CD4-positive, alpha-beta memory T cell (primary cell): Measurements from ENCODE around the gene NELL1. TPM values are rescaled to one million over a fixed set of nuclear protein-coding genes. Genes with fewer than 3 reads are reported as not detected.

ENCODE experiments used
- CTCF ChIA-PET: fragments of 350-600 bp; sonication (Branson Sonifier 250); formaldehyde crosslinking; loops from one replicate; lab custom pipeline; 2021; ENCODE audit warnings: inconsistent platforms; ENCODE audit not compliant: partially characterized antibody; lab: Charles Lee
- POLR2A ChIA-PET: fragments of 350-600 bp; sonication (Branson Sonifier 250); formaldehyde crosslinking; loops from one replicate; lab custom pipeline; 2021; ENCODE audit not compliant: partially characterized antibody; lab: Charles Lee
- DNase-seq, 5 donors: peaks; one replicate each; pipeline versions ENCODE4 v3.0.0 to v3.0.0-alpha.2; 2020 to 2022; ENCODE audit warnings: mixed read lengths in 1 of 5
- H3K27ac ChIP-seq: one replicate; pipeline ENCODE4 v1.7.0; 2013; ENCODE audit warnings: low read depth, low read length
- H3K27me3 ChIP-seq: 2 replicates; pipeline ENCODE4 v1.7.0; 2013; ENCODE audit warnings: mild to moderate bottlenecking, low read length, moderate library complexity; ENCODE audit not compliant: insufficient read depth
- H3K36me3 ChIP-seq: 2 replicates; pipeline ENCODE4 v1.7.0; 2013; ENCODE audit warnings: mild to moderate bottlenecking, low read length, moderate library complexity; ENCODE audit not compliant: insufficient read depth
- H3K4me1 ChIP-seq: 2 replicates; pipeline ENCODE4 v1.7.0; 2013; ENCODE audit warnings: mild to moderate bottlenecking, low read length, moderate library complexity; ENCODE audit not compliant: insufficient read depth
- H3K4me3 ChIP-seq, 2 donors: one replicate each; pipeline ENCODE4 v1.7.0; 2013; ENCODE audit warnings: low read length in 2 of 2, mild to moderate bottlenecking in 1 of 2
- H3K9me3 ChIP-seq, 2 donors: one replicate each; pipeline ENCODE4 v1.7.0; 2013; ENCODE audit warnings: low read length in 2 of 2, control low read depth in 1 of 2; ENCODE audit not compliant: control insufficient read depth in 1 of 2
- H3K27ac Mint-ChIP-seq, 7 donors: one replicate each; pipeline ENCODE4 v1.8.0; 2020 to 2021; ENCODE audit warnings: mixed read lengths in 7 of 7, mild to moderate bottlenecking in 6 of 7, inconsistent platforms in 3 of 7, moderate library complexity in 3 of 7
- H3K27me3 Mint-ChIP-seq, 2 donors: one replicate each; pipeline ENCODE4 v1.8.0; 2020 to 2021; ENCODE audit warnings: mixed read lengths in 2 of 2
- H3K36me3 Mint-ChIP-seq, 2 donors: one replicate each; pipeline ENCODE4 v1.8.0; 2020 to 2021; ENCODE audit warnings: mixed read lengths in 2 of 2, inconsistent platforms in 1 of 2, mild to moderate bottlenecking in 1 of 2
- H3K4me1 Mint-ChIP-seq, 4 donors: one replicate each; pipeline ENCODE4 v1.8.0; 2020 to 2021; ENCODE audit warnings: mixed read lengths in 4 of 4, mild to moderate bottlenecking in 1 of 4
- H3K4me3 Mint-ChIP-seq, 8 donors: one replicate each; pipeline ENCODE4 v1.8.0; 2020 to 2021; ENCODE audit warnings: mixed read lengths in 8 of 8, mild to moderate bottlenecking in 7 of 8, moderate library complexity in 6 of 8, inconsistent platforms in 3 of 8
- H3K9me3 Mint-ChIP-seq, 8 donors: one replicate each; pipeline ENCODE4 v1.8.0; 2020 to 2021; ENCODE audit warnings: mixed read lengths in 8 of 8, mild to moderate bottlenecking in 5 of 8, inconsistent platforms in 3 of 8, moderate library complexity in 1 of 8
- intact Hi-C: fragments of 100-400 bp; cut with micrococcal nuclease; formaldehyde crosslinking; loops from one replicate; pipeline ENCODE4 v1.15.1; 2023
- polyA plus RNA-seq, 2 donors: library from polyadenylated mRNA; unstranded; fragments of 300-500 nt; fragmentation: Illumina TruSeq; gene quantifications; one replicate each; pipeline ENCODE4 v1.2.3, GENCODE V29; 2021
- total RNA-seq, 2 experiments: library from RNA; stranded (reverse); gene quantifications; one replicate each; pipeline ENCODE4 v1.2.3, GENCODE V29; 2021

NELL1 gene
- total and polyA plus RNA-seq, 4 experiments from 2014 or later, result not detected

- no peaks in the 10 kb centered on the region for H3K9me3 ChIP-seq
- no peak for DNase-seq
- Mint-ChIP-seq H3K36me3 (no peaks in the 10 kb centered on the region), H3K4me1 (no peaks in the 10 kb centered on the region), H3K4me3 (no peak overlapping the region), H3K27me3 (no peaks in the 10 kb centered on the region), H3K27ac (no peak overlapping the region), H3K9me3 (peaks cover 2 to 12% (median 5%) of the 10 kb centered on the region in 8 donors)
- intact Hi-C loops, result no loop called here
- CTCF ChIA-PET, result no interaction called here
- no peaks in the 10 kb centered on the region for H3K4me1 ChIP-seq
- no peaks in the 10 kb centered on the region for H3K27me3 ChIP-seq
- H3K4me3 ChIP-seq, result no peak overlapping the region
- POLR2A ChIA-PET, result no interaction called here
- H3K36me3 ChIP-seq, result no peaks in the 10 kb centered on the region
- H3K27ac ChIP-seq, result no peak overlapping the region
Observed at GRCh38 chr11:21113876-21114275, 444.5 kb downstream of the NELL1 start.

GRCh38 chr11:21116009-21116408 lies 446.6 kb downstream of the NELL1 start:
- no peaks in the 10 kb centered on the region for H3K4me1 Mint-ChIP-seq
- no peak overlapping the region for H3K27ac Mint-ChIP-seq
- peaks cover 1 to 10% (median 3%) of the 10 kb centered on the region in 8 donors for H3K9me3 Mint-ChIP-seq
- CTCF ChIA-PET, result no interaction called here
- no peaks in the 10 kb centered on the region for H3K4me1 ChIP-seq
- no peak overlapping the region for H3K4me3 ChIP-seq
- H3K27ac ChIP-seq, result no peak overlapping the region
- H3K27me3 ChIP-seq, result no peaks in the 10 kb centered on the region
- no peak overlapping the region for H3K4me3 Mint-ChIP-seq
- intact Hi-C loops, result no loop called here
- no peaks in the 10 kb centered on the region for H3K9me3 ChIP-seq
- POLR2A ChIA-PET, result no interaction called here
- no peaks in the 10 kb centered on the region for H3K36me3 ChIP-seq
- DNase-seq, result no peak
- H3K36me3 Mint-ChIP-seq, result no peaks in the 10 kb centered on the region
- no peaks in the 10 kb centered on the region for H3K27me3 Mint-ChIP-seq

- Histone ChIP-seq H3K27me3 (no peaks in the 10 kb centered on the region), H3K36me3 (no peaks in the 10 kb centered on the region), H3K4me3 (no peak overlapping the region), H3K9me3 (no peaks in the 10 kb centered on the region), H3K27ac (no peak overlapping the region), H3K4me1 (no peaks in the 10 kb centered on the region)
- Mint-ChIP-seq H3K27ac (no peak overlapping the region), H3K4me1 (no peaks in the 10 kb centered on the region), H3K36me3 (no peaks in the 10 kb centered on the region), H3K9me3 (peaks cover 0 to 12% (median 2%) of the 10 kb centered on the region in 8 donors), H3K27me3 (no peaks in the 10 kb centered on the region), H3K4me3 (no peak overlapping the region)
- ChIA-PET CTCF (no interaction called here), POLR2A (no interaction called here)
- no peak for DNase-seq
- intact Hi-C loops, result no loop called here
Observed at GRCh38 chr11:21119411-21119810, 450.0 kb downstream of the NELL1 start.

- Mint-ChIP-seq H3K36me3 (no peaks in the 10 kb centered on the region), H3K9me3 (peaks cover 0 to 9% (median 3%) of the 10 kb centered on the region in 8 donors), H3K27me3 (no peaks in the 10 kb centered on the region), H3K4me1 (no peaks in the 10 kb centered on the region), H3K27ac (no peak overlapping the region), H3K4me3 (no peak overlapping the region)
- Histone ChIP-seq H3K4me1 (no peaks in the 10 kb centered on the region), H3K36me3 (no peaks in the 10 kb centered on the region), H3K9me3 (no peaks in the 10 kb centered on the region), H3K4me3 (no peak overlapping the region), H3K27ac (no peak overlapping the region), H3K27me3 (no peaks in the 10 kb centered on the region)
- no peak for DNase-seq
- ChIA-PET POLR2A (no interaction called here), CTCF (no interaction called here)
- intact Hi-C loops, result no loop called here
Observed at GRCh38 chr11:21121991-21122390, 452.6 kb downstream of the NELL1 start.

- Histone ChIP-seq H3K36me3 (no peaks in the 10 kb centered on the region), H3K27ac (no peak overlapping the region), H3K27me3 (no peaks in the 10 kb centered on the region), H3K4me3 (no peak overlapping the region), H3K4me1 (no peaks in the 10 kb centered on the region), H3K9me3 (no peaks in the 10 kb centered on the region)
- H3K27me3 Mint-ChIP-seq, result no peaks in the 10 kb centered on the region
- H3K4me1 Mint-ChIP-seq, result no peaks in the 10 kb centered on the region
- intact Hi-C loops, result no loop called here
- ChIA-PET POLR2A (no interaction called here), CTCF (no interaction called here)
- H3K4me3 Mint-ChIP-seq, result no peak overlapping the region
- no peaks in the 10 kb centered on the region for H3K36me3 Mint-ChIP-seq
- H3K27ac Mint-ChIP-seq, result no peak overlapping the region
- peaks cover 0 to 9% (median 4%) of the 10 kb centered on the region in 8 donors for H3K9me3 Mint-ChIP-seq
- no peak for DNase-seq
Observed at GRCh38 chr11:21122523-21122922, 453.1 kb downstream of the NELL1 start.

- Histone ChIP-seq H3K36me3 (no peaks in the 10 kb centered on the region), H3K4me3 (no peak overlapping the region), H3K9me3 (no peaks in the 10 kb centered on the region), H3K4me1 (no peaks in the 10 kb centered on the region), H3K27me3 (no peaks in the 10 kb centered on the region), H3K27ac (no peak overlapping the region)
- Mint-ChIP-seq H3K27me3 (no peaks in the 10 kb centered on the region), H3K4me3 (no peak overlapping the region), H3K9me3 (peaks cover 2 to 12% (median 6%) of the 10 kb centered on the region in 8 donors), H3K4me1 (no peaks in the 10 kb centered on the region), H3K36me3 (no peaks in the 10 kb centered on the region), H3K27ac (no peak overlapping the region)
- no peak for DNase-seq
- CTCF ChIA-PET, result no interaction called here
- POLR2A ChIA-PET, result no interaction called here
- intact Hi-C loops, result no loop called here
Observed at GRCh38 chr11:21132146-21132720, 462.8 kb downstream of the NELL1 start.

GRCh38 chr11:21133244-21133643 lies 463.9 kb downstream of the NELL1 start:
- Histone ChIP-seq H3K27ac (no peak overlapping the region), H3K4me3 (no peak overlapping the region), H3K36me3 (no peaks in the 10 kb centered on the region), H3K27me3 (no peaks in the 10 kb centered on the region), H3K4me1 (no peaks in the 10 kb centered on the region), H3K9me3 (no peaks in the 10 kb centered on the region)
- H3K4me3 Mint-ChIP-seq, result no peak overlapping the region
- intact Hi-C loops, result no loop called here
- H3K27me3 Mint-ChIP-seq, result no peaks in the 10 kb centered on the region
- H3K9me3 Mint-ChIP-seq, result peaks cover 0 to 10% (median 6%) of the 10 kb centered on the region in 8 donors
- ChIA-PET CTCF (no interaction called here), POLR2A (no interaction called here)
- H3K4me1 Mint-ChIP-seq, result no peaks in the 10 kb centered on the region
- no peaks in the 10 kb centered on the region for H3K36me3 Mint-ChIP-seq
- no peak for DNase-seq
- no peak overlapping the region for H3K27ac Mint-ChIP-seq

GRCh38 chr11:21133722-21134121 lies 464.3 kb downstream of the NELL1 start:
- no peak overlapping the region for H3K27ac Mint-ChIP-seq
- Histone ChIP-seq H3K27me3 (no peaks in the 10 kb centered on the region), H3K9me3 (no peaks in the 10 kb centered on the region), H3K4me3 (no peak overlapping the region), H3K36me3 (no peaks in the 10 kb centered on the region), H3K4me1 (no peaks in the 10 kb centered on the region), H3K27ac (no peak overlapping the region)
- no peaks in the 10 kb centered on the region for H3K36me3 Mint-ChIP-seq
- DNase-seq, result no peak
- H3K4me1 Mint-ChIP-seq, result no peaks in the 10 kb centered on the region
- intact Hi-C loops, result no loop called here
- peaks cover 0 to 10% (median 6%) of the 10 kb centered on the region in 8 donors for H3K9me3 Mint-ChIP-seq
- ChIA-PET CTCF (no interaction called here), POLR2A (no interaction called here)
- no peaks in the 10 kb centered on the region for H3K27me3 Mint-ChIP-seq
- no peak overlapping the region for H3K4me3 Mint-ChIP-seq
